ENCODE results near the gene PDE2A. TPM values are rescaled to one million over a fixed set of nuclear protein-coding genes. Genes with fewer than 3 reads are reported as not detected.

PDE2A gene
- total and polyA plus RNA-seq, 8 donors: 8.4 to 13.8 (median 11.2) TPM

DNA sequence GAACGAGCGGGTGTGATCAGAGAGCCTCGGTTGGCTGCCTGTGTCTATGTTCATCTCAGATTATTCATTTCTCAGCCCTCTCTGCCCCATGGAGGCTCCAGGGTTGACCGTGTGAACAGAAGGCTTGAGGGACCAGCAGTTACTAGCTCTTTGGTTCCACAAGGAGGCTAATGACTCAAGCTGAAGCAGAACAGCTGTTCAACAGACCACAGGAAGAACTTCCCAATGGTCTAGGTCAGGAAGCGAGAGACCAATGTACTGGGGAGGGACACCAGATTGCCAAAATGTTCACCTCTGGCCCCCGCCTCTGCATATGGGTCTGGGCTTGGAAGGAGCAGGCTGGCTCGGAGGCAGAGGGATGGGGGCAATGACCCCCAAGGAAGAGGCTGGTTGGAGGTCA, 14.7 kb upstream of the PDE2A start:
- DNase-seq: no peak
- TF ChIP-seq CTCF (IDR thresholded peaks at IDR 0.05): no peak
- H3K36me3 ChIP-seq: peaks cover 0 to 100% of the 10 kb centered on the region in 2 donors

DNA sequence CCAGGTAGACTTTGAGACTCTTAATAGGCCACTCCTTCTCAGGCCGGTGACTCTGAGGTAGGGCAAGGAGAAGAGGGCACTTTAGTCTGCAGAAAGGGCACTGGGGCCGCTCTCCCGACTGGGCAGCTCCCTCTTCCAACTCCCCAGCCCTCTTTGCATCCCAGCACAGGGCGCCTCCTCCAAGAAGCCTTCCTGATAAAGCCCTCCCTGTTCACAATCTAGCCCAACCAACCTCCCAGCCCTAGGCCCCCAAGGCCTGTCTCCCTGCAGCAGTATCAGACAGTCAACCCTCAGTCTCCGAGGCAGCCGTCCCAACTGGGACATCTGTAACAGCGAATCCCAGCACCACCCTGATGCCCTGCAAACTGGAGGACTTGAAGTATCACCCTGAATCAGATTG, 14.3 kb upstream of the PDE2A start:
- H3K27ac ChIP-seq: peak overlapping the region in 1 of 2 donors; percentile 8
- H3K4me1 ChIP-seq: peaks cover 8 to 17% of the 10 kb centered on the region in 2 donors
- H3K27me3 ChIP-seq: no peaks in the 10 kb centered on the region
- ATAC-seq (no peak), DNase-seq (no peak)
- H3K4me3 ChIP-seq: no peak overlapping the region
- peaks cover 0 to 100% of the 10 kb centered on the region in 2 donors for H3K36me3 ChIP-seq
- H3K9me3 ChIP-seq: no peaks in the 10 kb centered on the region
- intact Hi-C loops (cut with DNase I): no loop called here
- no peak for TF ChIP-seq CTCF (IDR thresholded peaks at IDR 0.05)

More for the DNA sequence above, 14.7 kb upstream of the PDE2A start:
- no peak for ATAC-seq
- no peaks in the 10 kb centered on the region for H3K9me3 ChIP-seq
- intact Hi-C loops (cut with DNase I): no loop called here
- no peak overlapping the region for H3K4me3 ChIP-seq
- peak overlapping the region in 1 of 2 donors; percentile 8 for H3K27ac ChIP-seq
- peaks cover 8 to 16% of the 10 kb centered on the region in 2 donors for H3K4me1 ChIP-seq
- no peaks in the 10 kb centered on the region for H3K27me3 ChIP-seq

- peak overlapping the region in 1 of 2 donors; percentile 69 for H3K27ac ChIP-seq
- peaks cover 0 to 95% of the 10 kb centered on the region in 2 donors for H3K36me3 ChIP-seq
- peaks cover 8 to 17% of the 10 kb centered on the region in 2 donors for H3K4me1 ChIP-seq
- H3K27me3 ChIP-seq: no peaks in the 10 kb centered on the region
- no peak for TF ChIP-seq CTCF (IDR thresholded peaks at IDR 0.05)
- H3K4me3 ChIP-seq: no peak overlapping the region
- DNase-seq: no peak
- no peak for ATAC-seq
- intact Hi-C loops (cut with DNase I): no loop called here
- H3K9me3 ChIP-seq: no peaks in the 10 kb centered on the region
Observed at GRCh38 chr11:72687326-72687725, 13.1 kb upstream of the PDE2A start.

GRCh38 chr11:72686639-72687220, 12.5 kb upstream of the PDE2A start:
- peaks cover 8 to 17% of the 10 kb centered on the region in 2 donors for H3K4me1 ChIP-seq
- peak overlapping the region in 1 of 2 donors; percentile 69 for H3K27ac ChIP-seq
- H3K36me3 ChIP-seq: peaks cover 0 to 89% of the 10 kb centered on the region in 2 donors

More at GRCh38 chr11:72686639-72687220, 12.5 kb upstream of the PDE2A start:
- TF ChIP-seq CTCF (IDR thresholded peaks at IDR 0.05): no peak
- H3K4me3 ChIP-seq: no peak overlapping the region
- DNase-seq (peak in 1 of 4 donors; percentile 39), ATAC-seq (no peak)
- intact Hi-C loops (cut with DNase I): no loop called here
- H3K27me3 ChIP-seq: no peaks in the 10 kb centered on the region
- H3K9me3 ChIP-seq: no peaks in the 10 kb centered on the region

All from left lung (tissue), 10 donors.